Mononuclear cell (primary cell): ENCODE data around the gene XPR1. TPM values are rescaled to one million over a fixed set of nuclear protein-coding genes. Genes with fewer than 3 reads are reported as not detected.

Experiments used
- H3K27me3 ChIP-seq: 2 replicates; pipeline ENCODE4 v1.6.0; 2011; ENCODE audit warnings: low read length, control low read depth; ENCODE audit not compliant: insufficient read depth
- H3K4me1 ChIP-seq: 2 replicates; pipeline ENCODE4 v1.5.1; 2011; ENCODE audit warnings: mild to moderate bottlenecking, low read length, control low read depth; ENCODE audit not compliant: insufficient read depth
- H3K4me3 ChIP-seq: 2 replicates; pipeline ENCODE4 v1.5.1; 2011; ENCODE audit warnings: mild to moderate bottlenecking, low read length, moderate library complexity
- H3K9me3 ChIP-seq: 2 replicates; pipeline ENCODE4 v1.5.1; 2011; ENCODE audit warnings: low read depth, mild to moderate bottlenecking, control low read depth, low read length
- total RNA-seq: library from RNA; depleted of rRNA; stranded (reverse); fragments of >200 nt; gene quantifications from one replicate; pipeline ENCODE4 v1.2.3, GENCODE V29; 2012

XPR1 gene
- 19.4 TPM for total RNA-seq

DNA sequence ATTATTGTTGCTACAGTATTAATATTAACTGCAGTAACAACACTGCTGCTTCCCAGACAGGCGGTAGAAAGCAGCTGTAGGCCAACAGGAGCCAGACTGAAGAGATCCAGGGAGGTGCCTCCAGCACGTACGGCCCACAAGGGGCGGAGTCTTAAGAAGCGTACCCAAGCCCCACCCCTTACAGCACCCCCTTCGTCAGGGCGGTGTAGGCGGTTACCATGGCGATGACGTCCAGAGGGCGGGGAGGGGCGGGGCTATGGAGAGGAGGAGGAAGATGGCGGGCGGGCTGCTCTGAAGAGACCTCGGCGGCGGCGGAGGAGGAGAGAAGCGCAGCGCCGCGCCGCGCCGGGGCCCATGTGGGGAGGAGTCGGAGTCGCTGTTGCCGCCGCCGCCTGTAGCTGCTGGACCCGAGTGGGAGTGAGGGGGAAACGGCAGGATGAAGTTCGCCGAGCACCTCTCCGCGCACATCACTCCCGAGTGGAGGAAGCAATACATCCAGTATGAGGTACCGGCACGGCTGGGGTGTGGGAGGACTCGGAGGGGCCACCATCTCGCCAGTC is at the start of gene XPR1:
Gene XPR1 (plus strand): TSS at position 257 of the 560 bp plus-strand sequence. CDS start 180 bp downstream, at position 437.
- no peaks in the 10 kb centered on the region for H3K27me3 ChIP-seq
- peak within 1 kb of the TSS; percentile 89 for H3K4me3 ChIP-seq
- no peaks in the 10 kb centered on the region for H3K9me3 ChIP-seq
- H3K4me1 ChIP-seq, result peaks cover 17% of the 10 kb centered on the region

DNA sequence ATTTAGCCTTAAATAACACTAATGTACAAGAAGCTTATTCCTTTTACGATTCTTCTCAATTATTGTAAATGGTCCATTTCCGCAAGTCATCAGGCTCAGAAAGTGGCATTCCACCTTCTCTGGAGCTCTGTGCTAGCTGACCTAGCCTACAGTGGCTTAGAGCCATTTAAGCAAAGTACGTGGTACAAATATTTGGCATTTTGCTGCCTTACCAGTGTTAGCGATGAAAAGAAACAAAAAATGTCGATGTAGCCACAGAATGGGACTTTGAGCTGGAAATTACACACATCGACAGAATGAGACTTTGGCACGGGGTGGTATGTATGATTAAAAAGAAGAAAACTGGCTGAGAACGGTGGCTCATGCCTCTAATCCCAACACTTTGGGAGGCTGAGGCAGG is 47.0 kb upstream of the XPR1 start:
- Histone ChIP-seq H3K9me3 (no peaks in the 10 kb centered on the region), H3K4me1 (no peaks in the 10 kb centered on the region), H3K27me3 (no peaks in the 10 kb centered on the region), H3K4me3 (no peak overlapping the region)

DNA sequence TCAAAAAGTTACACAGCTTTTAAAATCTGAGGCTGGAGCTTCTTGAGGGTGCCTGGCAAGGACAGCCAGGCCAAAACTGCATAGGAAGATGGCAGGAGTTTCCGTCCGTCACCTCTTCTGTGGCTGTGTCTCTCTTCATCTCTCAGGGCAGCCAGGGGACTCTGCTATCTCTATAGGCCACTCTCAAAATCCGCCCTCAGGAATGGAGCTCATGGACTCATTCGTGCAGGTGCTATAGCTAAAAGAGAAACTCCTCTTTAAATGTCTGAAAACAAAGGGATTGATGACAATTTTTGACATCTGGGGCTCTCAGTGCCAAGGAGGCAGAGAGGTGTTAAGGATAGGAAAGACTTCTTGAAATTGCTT is 45.8 kb upstream of the XPR1 start:
- no peaks in the 10 kb centered on the region for H3K27me3 ChIP-seq

DNA sequence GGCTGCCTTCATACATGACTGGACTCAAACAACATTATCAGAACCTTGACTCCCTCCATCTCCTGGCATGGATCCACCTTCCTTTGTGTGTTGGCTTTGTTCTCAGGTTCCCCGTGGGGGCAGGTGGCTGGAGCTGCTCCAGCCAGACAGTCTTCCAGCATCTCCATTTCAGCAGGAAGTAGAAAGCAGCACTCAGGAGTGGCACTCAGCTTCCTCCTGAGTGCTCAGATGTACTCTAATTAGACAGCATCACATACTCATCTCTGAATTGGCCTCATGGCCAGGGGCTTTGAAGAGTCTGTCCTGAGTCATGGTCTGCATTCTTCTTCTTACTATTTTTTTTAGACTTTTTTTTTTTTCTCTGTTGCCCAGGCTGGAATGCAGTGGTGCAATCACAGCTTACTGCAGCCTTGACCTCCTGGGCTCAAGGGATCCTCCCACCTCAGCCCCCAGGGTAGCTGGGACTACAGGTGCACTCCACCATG is 45.1 kb upstream of the XPR1 start:
- Histone ChIP-seq H3K4me1 (no peaks in the 10 kb centered on the region), H3K27me3 (no peaks in the 10 kb centered on the region), H3K4me3 (no peak overlapping the region), H3K9me3 (no peaks in the 10 kb centered on the region)

More for the DNA sequence above, 45.8 kb upstream of the XPR1 start:
- H3K4me3 ChIP-seq, result no peak overlapping the region
- H3K9me3 ChIP-seq, result no peaks in the 10 kb centered on the region
- no peaks in the 10 kb centered on the region for H3K4me1 ChIP-seq

DNA sequence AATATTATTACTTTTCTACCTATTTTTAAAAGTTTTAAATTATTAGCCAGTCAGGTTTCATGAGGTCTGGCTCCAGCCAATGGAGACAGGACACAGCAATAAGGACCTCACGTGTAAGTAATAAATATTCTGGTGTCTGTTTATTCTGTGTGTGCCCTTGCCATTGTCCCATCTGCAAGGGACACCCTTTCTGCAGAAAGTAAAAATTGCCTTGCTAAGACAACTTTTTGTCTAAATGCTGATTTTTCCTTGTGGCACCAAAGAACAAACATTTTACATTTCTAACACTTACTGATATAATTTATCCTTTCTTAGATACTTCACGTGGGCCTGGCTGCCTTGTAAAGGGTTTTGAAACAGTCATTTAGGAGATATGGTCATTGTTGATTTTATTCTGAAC is 43.7 kb upstream of the XPR1 start:
- H3K4me3 ChIP-seq, result no peak overlapping the region
- no peaks in the 10 kb centered on the region for H3K4me1 ChIP-seq
- no peaks in the 10 kb centered on the region for H3K27me3 ChIP-seq
- H3K9me3 ChIP-seq, result no peaks in the 10 kb centered on the region

DNA sequence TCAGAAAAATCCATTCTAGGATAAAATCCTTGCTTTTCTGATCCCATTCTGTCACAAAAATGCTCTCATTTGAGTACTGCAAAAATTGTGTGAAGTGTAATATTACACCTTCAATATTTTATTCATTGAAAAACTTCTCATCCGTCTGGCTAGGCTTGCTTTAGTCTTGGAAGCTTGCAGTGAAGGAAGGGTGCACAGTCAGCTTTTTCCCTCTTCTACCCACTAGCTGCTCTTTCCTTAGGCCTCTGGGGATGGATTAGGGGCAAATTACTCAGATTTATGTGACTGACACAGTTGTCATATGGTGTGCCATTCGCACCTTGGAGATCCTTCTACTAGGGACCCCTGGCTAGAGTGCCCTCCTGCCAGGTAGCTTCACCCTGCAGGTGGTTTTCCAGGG is 40.9 kb upstream of the XPR1 start:
- Histone ChIP-seq H3K4me3 (no peak overlapping the region), H3K9me3 (no peaks in the 10 kb centered on the region), H3K4me1 (no peaks in the 10 kb centered on the region), H3K27me3 (no peaks in the 10 kb centered on the region)

DNA sequence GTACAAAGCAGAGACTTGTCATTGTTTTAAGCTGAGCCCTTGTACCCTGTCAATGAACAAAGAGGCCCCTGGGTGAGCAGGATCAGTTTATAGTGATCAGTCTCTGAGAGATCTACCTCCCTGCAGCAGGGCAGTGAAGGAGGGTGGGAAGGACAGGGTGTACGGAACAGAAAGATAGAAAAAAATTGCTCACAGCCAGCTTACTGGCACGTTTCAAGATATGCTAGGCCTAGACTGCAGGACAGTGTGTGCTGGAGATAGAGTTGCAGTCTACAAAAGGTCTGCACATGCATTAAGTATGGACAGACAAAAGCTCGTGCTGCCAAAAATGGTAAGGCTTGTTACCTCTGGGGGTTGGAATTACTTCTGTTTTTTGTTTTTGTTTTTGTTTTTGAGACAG is 38.4 kb upstream of the XPR1 start:
- H3K9me3 ChIP-seq, result no peaks in the 10 kb centered on the region
- H3K4me1 ChIP-seq, result no peaks in the 10 kb centered on the region
- no peaks in the 10 kb centered on the region for H3K27me3 ChIP-seq
- no peak overlapping the region for H3K4me3 ChIP-seq

DNA sequence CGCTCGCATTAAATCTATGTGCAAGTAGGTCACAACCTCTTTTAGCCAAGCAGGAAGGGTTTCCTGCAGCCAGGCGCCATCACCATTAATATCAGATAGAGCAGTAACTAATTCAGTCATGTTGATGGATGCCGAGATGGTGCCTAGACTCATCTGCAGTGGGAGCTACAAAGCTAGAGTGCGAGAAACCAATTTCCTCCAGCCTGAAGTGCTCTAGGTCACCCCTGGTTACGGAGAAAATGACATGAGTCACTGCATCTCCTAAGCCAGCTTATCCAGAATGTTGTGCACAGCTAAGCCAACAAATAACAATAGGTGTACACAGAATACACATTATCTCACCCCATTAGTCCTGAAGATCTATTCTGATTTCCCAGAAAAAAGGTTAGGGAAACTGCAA is 37.1 kb upstream of the XPR1 start:
- H3K9me3 ChIP-seq, result no peaks in the 10 kb centered on the region
- H3K4me3 ChIP-seq, result no peak overlapping the region
- H3K4me1 ChIP-seq, result no peaks in the 10 kb centered on the region
- H3K27me3 ChIP-seq, result no peaks in the 10 kb centered on the region

DNA sequence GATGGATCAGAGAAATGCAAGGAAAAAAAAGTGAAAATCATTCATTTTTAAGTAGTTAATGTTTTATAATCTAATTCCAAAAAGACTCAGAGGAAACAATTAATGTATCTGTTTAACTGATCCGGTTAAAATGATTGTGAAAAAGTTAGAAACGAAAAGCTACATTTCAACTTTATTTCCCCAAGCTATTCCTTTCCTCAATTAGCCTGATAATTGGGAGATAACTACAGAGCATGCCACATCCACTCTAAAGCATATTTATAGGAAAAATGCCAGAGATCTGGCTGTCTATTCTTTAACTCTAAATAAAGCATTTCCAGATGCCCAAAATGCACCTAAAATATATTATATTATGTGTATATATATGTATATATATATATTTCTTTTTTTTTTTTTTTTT is 35.9 kb upstream of the XPR1 start:
- Histone ChIP-seq H3K9me3 (no peaks in the 10 kb centered on the region), H3K27me3 (no peaks in the 10 kb centered on the region), H3K4me3 (no peak overlapping the region), H3K4me1 (no peaks in the 10 kb centered on the region)

DNA sequence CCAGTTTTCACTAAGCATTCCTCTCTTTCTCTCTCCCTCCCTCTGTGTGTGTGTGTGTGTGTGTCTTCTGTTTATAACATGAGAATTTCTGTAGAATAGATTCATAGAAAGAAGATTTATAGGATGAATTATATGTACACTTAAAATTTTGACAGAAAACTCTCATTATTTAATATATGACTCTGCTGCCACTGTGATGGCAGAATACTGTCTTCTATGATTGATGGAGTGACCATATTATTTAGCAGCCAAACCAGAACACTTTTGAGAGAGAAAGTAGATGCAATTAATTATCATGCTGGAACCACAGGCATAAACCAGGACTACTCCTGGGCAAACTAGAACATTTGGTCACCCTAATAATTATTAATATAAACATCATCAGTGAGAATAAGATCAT is 34.3 kb upstream of the XPR1 start:
- no peaks in the 10 kb centered on the region for H3K27me3 ChIP-seq
- no peaks in the 10 kb centered on the region for H3K4me1 ChIP-seq
- H3K4me3 ChIP-seq, result no peak overlapping the region
- H3K9me3 ChIP-seq, result no peaks in the 10 kb centered on the region

DNA sequence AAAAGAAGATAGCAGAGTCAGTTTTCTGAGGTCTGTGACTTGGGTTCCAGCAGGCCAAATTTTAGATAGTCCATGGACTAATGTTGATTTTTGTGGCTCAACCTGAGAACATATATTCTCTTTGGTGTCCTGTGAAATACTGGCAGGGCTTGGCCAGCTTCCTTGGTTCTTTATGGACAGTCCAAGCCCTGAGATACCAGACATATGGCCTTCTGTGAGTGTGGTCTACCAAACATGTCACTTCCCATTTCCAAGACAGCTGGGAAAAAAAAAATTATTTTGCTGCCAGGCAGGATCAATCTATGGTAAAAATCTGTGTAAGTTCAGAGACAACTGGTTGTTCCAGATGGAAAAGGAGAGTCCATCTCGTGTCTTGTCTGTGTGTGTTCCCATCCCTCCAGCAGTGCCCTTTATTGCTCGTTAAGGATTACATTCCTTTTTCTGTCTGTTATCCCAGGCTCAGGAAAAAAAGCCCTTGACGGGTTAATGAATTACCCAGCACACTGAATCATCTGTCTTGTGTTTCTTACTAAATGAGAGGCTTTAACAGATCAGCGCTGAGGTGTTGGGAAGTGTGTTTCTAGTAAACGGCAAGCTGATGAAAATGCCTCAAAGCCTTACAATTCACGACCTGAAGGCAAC is 33.4 kb upstream of the XPR1 start:
- no peaks in the 10 kb centered on the region for H3K9me3 ChIP-seq
- no peaks in the 10 kb centered on the region for H3K27me3 ChIP-seq
- H3K4me1 ChIP-seq, result no peaks in the 10 kb centered on the region
- H3K4me3 ChIP-seq, result no peak overlapping the region

DNA sequence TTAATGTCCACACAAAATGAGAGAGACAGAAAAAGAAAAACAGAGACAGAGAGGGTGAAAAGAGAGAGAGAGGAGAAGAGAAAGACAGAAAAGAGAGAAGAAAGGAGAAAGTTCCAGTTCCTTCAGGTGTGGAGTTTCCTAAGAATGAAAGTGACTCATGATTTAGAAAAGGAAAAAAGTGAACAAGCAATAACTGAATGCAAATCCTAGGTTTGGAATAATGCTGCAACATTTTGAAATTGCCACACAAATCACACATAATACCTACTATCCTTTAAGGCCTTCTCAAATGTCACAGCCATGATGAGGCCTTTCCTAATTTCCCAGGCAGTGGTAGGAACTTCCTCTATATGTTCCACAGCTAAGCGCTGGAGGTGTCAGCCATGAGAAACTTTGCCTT is 31.5 kb upstream of the XPR1 start:
- Histone ChIP-seq H3K27me3 (no peaks in the 10 kb centered on the region), H3K4me3 (no peak overlapping the region), H3K9me3 (no peaks in the 10 kb centered on the region), H3K4me1 (no peaks in the 10 kb centered on the region)

DNA sequence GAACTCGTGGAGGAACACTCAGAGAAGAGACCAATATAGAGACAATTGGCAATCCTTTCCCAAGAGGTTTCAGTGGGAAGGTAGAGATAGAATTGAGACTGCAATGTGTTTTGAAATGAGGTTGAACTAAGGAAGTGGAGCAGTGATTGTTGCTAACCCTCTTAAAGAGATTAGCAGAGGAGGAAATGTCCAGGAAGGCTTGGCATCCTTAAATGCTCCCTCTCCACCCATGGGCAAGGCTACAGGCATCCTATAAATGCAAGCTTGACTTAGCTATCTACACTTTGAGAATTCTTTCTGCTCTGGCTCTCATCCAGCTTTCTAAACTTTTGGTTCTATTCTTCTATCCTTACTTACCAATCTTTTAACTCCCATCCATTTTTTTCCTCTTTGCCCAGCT is 30.3 kb upstream of the XPR1 start:
- Histone ChIP-seq H3K4me3 (no peak overlapping the region), H3K9me3 (no peaks in the 10 kb centered on the region), H3K27me3 (no peaks in the 10 kb centered on the region), H3K4me1 (no peaks in the 10 kb centered on the region)

DNA sequence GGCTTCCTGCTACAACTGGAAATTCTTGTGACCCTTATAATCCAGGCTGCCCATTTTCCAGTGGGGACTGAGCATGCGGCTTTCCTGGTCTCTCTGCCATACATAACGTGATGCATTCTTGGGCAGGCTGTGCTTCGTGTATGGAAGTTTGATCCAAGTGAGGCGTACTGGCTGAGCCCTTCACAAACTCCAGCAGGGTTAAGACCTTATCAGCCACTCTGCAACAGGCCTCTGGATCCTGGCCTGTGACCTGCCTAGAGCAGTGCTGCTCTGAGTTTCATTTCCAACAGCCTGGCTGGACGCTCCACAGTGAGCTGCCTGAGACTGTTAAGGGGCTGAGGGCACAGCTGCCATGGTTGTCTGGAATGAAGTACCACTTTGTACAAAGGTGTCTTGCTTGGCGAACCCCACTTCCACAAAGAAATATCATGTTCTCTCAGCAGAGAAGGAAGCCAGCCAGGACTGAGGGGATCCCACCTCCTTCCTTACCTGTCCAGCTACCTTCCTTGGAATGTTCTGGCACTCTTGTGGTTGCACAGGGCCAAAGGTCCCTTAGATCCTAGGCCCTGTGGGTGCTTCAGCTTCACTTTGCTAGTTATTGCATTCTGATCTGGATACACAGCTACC is 28.5 kb upstream of the XPR1 start:
- Histone ChIP-seq H3K4me1 (no peaks in the 10 kb centered on the region), H3K9me3 (no peaks in the 10 kb centered on the region), H3K4me3 (no peak overlapping the region), H3K27me3 (no peaks in the 10 kb centered on the region)

DNA sequence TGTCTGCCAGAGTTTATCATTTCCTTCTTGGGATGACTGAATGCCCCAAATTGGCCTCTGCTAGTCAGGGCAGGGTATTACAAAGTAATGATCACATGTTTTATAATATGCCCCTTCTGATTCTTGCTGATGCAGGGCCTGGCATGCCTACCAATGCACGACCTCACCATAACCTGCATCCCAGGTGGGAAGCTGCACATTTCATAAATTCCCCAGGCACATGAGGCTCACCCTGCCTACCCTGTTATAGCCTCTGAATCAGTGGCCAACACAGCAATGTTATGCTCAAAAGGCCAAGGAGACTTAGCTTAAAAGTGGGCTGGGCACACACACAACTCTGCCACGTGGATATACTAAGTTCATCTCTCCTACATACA is 28.0 kb upstream of the XPR1 start:
- no peak overlapping the region for H3K4me3 ChIP-seq
- no peaks in the 10 kb centered on the region for H3K27me3 ChIP-seq
- no peaks in the 10 kb centered on the region for H3K9me3 ChIP-seq
- no peaks in the 10 kb centered on the region for H3K4me1 ChIP-seq

DNA sequence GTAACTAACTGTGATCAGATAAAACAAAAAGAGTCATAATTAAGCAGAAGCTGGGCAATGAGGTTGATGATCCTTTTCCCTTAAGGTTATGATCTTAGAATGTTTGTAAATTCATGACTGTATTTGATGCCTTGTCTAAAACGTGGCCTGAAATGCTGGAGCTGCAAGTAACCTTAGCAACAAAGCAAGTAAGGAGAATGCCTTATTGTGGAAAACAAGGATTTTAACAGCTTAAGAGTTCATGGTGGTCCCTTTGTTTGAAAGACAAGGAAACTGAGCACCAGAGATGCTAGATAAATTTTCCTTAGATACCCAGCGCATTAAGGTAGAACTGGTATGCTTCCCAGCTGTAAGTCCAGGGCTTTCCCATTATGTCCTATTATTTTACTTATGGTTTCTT is 25.7 kb upstream of the XPR1 start:
- no peak overlapping the region for H3K4me3 ChIP-seq
- H3K4me1 ChIP-seq, result peaks cover under 1% of the 10 kb centered on the region
- no peaks in the 10 kb centered on the region for H3K27me3 ChIP-seq
- no peaks in the 10 kb centered on the region for H3K9me3 ChIP-seq
